Left lung (tissue), 10 donors: Measurements from ENCODE around the gene OTC. TPM values are rescaled to one million over a fixed set of nuclear protein-coding genes. Genes with fewer than 3 reads are reported as not detected.

ENCODE experiments used
- ATAC-seq: fragments of 200-7000 bp; cut with Tn5 transposase; one replicate; pipeline ENCODE4 v1.9.1; 2020; ENCODE audit warnings: moderate library complexity
- DNase-seq, 4 donors: peaks; one replicate each; pipeline ENCODE4 v3.0.0-alpha.2; 2013 to 2020
- H3K27ac ChIP-seq, 2 donors: fragments of 200-600 bp; sonication (generic) in 1 of 2; one replicate each; pipeline versions ENCODE4 v1.5.0 to v1.8.0; 2020 to 2021
- H3K27me3 ChIP-seq, 2 donors: fragments of 200-600 bp; sonication (generic) in 1 of 2; one replicate each; pipeline versions ENCODE4 v1.5.0 to v1.8.0; 2020 to 2021
- H3K36me3 ChIP-seq, 2 donors: fragments of 200-600 bp; sonication (generic) in 1 of 2; one replicate each; pipeline versions ENCODE4 v1.5.0 to v1.8.0; 2020 to 2021
- H3K4me1 ChIP-seq, 2 donors: fragments of 200-600 bp; one replicate each; pipeline ENCODE4 v1.8.0; 2021
- H3K4me3 ChIP-seq, 2 donors: fragments of 200-600 bp; sonication (generic) in 1 of 2; one replicate each; pipeline versions ENCODE4 v1.5.0 to v1.8.0; 2020 to 2021; ENCODE audit warnings: mild to moderate bottlenecking in 1 of 2
- H3K9me3 ChIP-seq, 2 donors: fragments of 200-600 bp; sonication (generic) in 1 of 2; one replicate each; pipeline versions ENCODE4 v1.5.0 to v1.8.0; 2020 to 2021
- CTCF ChIP-seq, 2 donors: fragments of 200-600 bp; sonication (generic) in 1 of 2; IDR thresholded peaks; one replicate each; pipeline versions ENCODE4 v1.5.0 to v1.8.0; 2021; ENCODE audit warnings: antibody characterized with exemption in 2 of 2
- intact Hi-C, 2 donors: fragments of 100-400 bp; cut with DNase I; formaldehyde crosslinking; loops; one replicate each; pipeline versions ENCODE4 v1.11.2 to v1.14.2; 2022
- polyA plus RNA-seq, 6 donors: library from polyadenylated mRNA; unstranded; fragments of 120-200 nt; gene quantifications; one replicate each; pipeline ENCODE4 v1.2.1, GENCODE V29; 2013; ENCODE audit not compliant: insufficient read length in 6 of 6
- total RNA-seq, 2 donors: library from RNA; stranded (reverse); fragmentation: NEBNext Ultra II Directional; extraction: Animal tissue kit (Norgen Biotek cat#: 25700); gene quantifications; one replicate each; pipeline ENCODE4 v1.2.1, GENCODE V29; 2021
- donor health status: DM: no; HTN: yes; CAD: no.
- donor health status: DM: no; HTN: no; CAD: no.

OTC gene
- total and polyA plus RNA-seq, 8 donors, result 0.14 to 1.5 (median 0.26) TPM; not detected in 3

GRCh38 chrX:38465686-38466085 lies 113.3 kb downstream of the OTC start:
- no peak for TF ChIP-seq CTCF (IDR thresholded peaks at IDR 0.05)
- DNase-seq (no peak), ATAC-seq (no peak)
- H3K36me3 ChIP-seq, result no peaks in the 10 kb centered on the region
- H3K9me3 ChIP-seq, result no peaks in the 10 kb centered on the region
- H3K4me1 ChIP-seq, result no peaks in the 10 kb centered on the region
- intact Hi-C loops, result no loop called here
- H3K27me3 ChIP-seq, result no peaks in the 10 kb centered on the region
- H3K27ac ChIP-seq, result no peak overlapping the region
- no peak overlapping the region for H3K4me3 ChIP-seq

- no peak for TF ChIP-seq CTCF (IDR thresholded peaks at IDR 0.05)
- H3K27me3 ChIP-seq, result no peaks in the 10 kb centered on the region
- H3K9me3 ChIP-seq, result no peaks in the 10 kb centered on the region
- no peak overlapping the region for H3K27ac ChIP-seq
- H3K36me3 ChIP-seq, result no peaks in the 10 kb centered on the region
- ATAC-seq (no peak), DNase-seq (no peak)
- intact Hi-C loops, result no loop called here
- H3K4me1 ChIP-seq, result no peaks in the 10 kb centered on the region
- H3K4me3 ChIP-seq, result no peak overlapping the region
Measured at GRCh38 chrX:38468563-38469157, 116.3 kb downstream of the OTC start.

Other genes with a start within 250 kb of the OTC start
- 10 to 100 TPM; 43.6 to 54.6 TPM for gene SRPX, start 131.7 kb upstream of the OTC start, total RNA-seq
- 10 to 100 TPM; 27.0 to 34.0 (median 31.9) TPM for gene SRPX, start 131.7 kb upstream of the OTC start, polyA plus RNA-seq
- 10 to 100 TPM; 10.6 to 15.0 TPM for gene RPGR, start 25.1 kb upstream of the OTC start, total RNA-seq
- gene RPGR, start 25.1 kb upstream of the OTC start, polyA plus RNA-seq, result 10 to 100 TPM; 15.7 to 26.2 (median 21.5) TPM
- gene TSPAN7, start 208.9 kb downstream of the OTC start, total RNA-seq, result 10 to 100 TPM; 34.8 to 52.3 TPM
- 10 to 100 TPM; 33.8 to 50.9 (median 45.9) TPM for gene TSPAN7, start 208.9 kb downstream of the OTC start, polyA plus RNA-seq